ENCODE measurements around the gene CXCR6.

CXCR6 gene

GRCh38 chr3:45978006-45978761 lies 34.9 kb downstream of the CXCR6 start (continued):
- TF ChIP-seq REST (tag by site-specific recombination; IDR thresholded peaks at IDR 0.05) (no peak), ZSCAN18 (tag by site-specific recombination; IDR thresholded peaks at IDR 0.05) (no peak), ZNF571 (tag by site-specific recombination; IDR thresholded peaks at IDR 0.05) (no peak), TRIM28 (IDR thresholded peaks at IDR 0.05; ENCODE audit: borderline replicate concordance, low read length) (no peak), ZBTB1 (tag by site-specific recombination; IDR thresholded peaks at IDR 0.05) (no peak), ELK4 (IDR thresholded peaks at IDR 0.05; ENCODE audit: borderline replicate concordance, low read depth, low read length) (no peak)

- Histone ChIP-seq H3K9me3 (ENCODE audit: control insufficient read depth, insufficient read depth, low read depth, low read length) (no peaks in the 10 kb centered on the region), H3K36me3 (ENCODE audit: control insufficient read depth in 2 of 2, insufficient read depth in 1 of 2, low read length in 2 of 2) (peaks cover 5 to 94% of the 10 kb centered on the region in 2 experiments; a peak in 1 of 3 replicates), H3K27ac (ENCODE audit: extremely low read depth, low read depth, low read length) (no peak overlapping the region), H3K4me3 (ENCODE audit: low read depth, low read length) (no peak overlapping the region), H3K4me1 (ENCODE audit: control insufficient read depth, insufficient read depth, low read length) (no peaks in the 10 kb centered on the region)
- POLR2A ChIA-PET = no interaction called here
- CTCF ChIA-PET = no interaction called here
- TF ChIP-seq ZNF19 (tag by site-specific recombination; IDR thresholded peaks at IDR 0.05; ENCODE audit: low read depth) (no peak), ZNF654 (tag by site-specific recombination; IDR thresholded peaks at IDR 0.05; ENCODE audit: low read depth) (no peak), ZNF571 (tag by site-specific recombination; IDR thresholded peaks at IDR 0.05) (no peak), ZFP37 (tag by site-specific recombination; IDR thresholded peaks at IDR 0.05) (no peak), MYNN (tag by site-specific recombination; IDR thresholded peaks at IDR 0.05; ENCODE audit: borderline replicate concordance) (no peak), ZNF394 (tag by site-specific recombination; IDR thresholded peaks at IDR 0.05; ENCODE audit: borderline replicate concordance) (no peak), PRDM10 (tag by site-specific recombination; IDR thresholded peaks at IDR 0.05) (no peak), ZNF529 (tag by site-specific recombination; IDR thresholded peaks at IDR 0.05; ENCODE audit: insufficient replicate concordance) (no peak), ZNF624 (tag by site-specific recombination; IDR thresholded peaks at IDR 0.05) (no peak), ZNF175 (tag by site-specific recombination; IDR thresholded peaks at IDR 0.05) (no peak), ZNF148 (tag by site-specific recombination; IDR thresholded peaks at IDR 0.05; ENCODE audit: borderline replicate concordance) (no peak), TSHZ1 (tag by site-specific recombination; IDR thresholded peaks at IDR 0.05; ENCODE audit: borderline replicate concordance) (no peak), ZNF239 (tag by site-specific recombination; IDR thresholded peaks at IDR 0.05) (no peak)
These were observed 36.1 kb downstream of the CXCR6 start for GRCh38 chr3:45979378-45979777.
